Esophagus squamous epithelium (tissue), 4 donors: ENCODE data around the gene TMTC2.

ENCODE experiments used
- POLR2A ChIP-seq, 4 donors: fragments of 450-650 bp; IDR thresholded peaks; one replicate each; pipeline ENCODE4 v1.6.1; 2017; ENCODE audit warnings: antibody characterized with exemption in 4 of 4, mild to moderate bottlenecking in 4 of 4, moderate library complexity in 3 of 4
- TF ChIP-seq, protein P1 (sequence below), 6 experiments: fragments of 450-650 bp in 4 of 6; fragments of 200-600 bp in 2 of 6; sonication (generic) in 2 of 6; IDR thresholded peaks; one replicate each; pipeline ENCODE4 v1.5.1; 2016 to 2019; ENCODE audit warnings: antibody characterized with exemption in 6 of 6, mild to moderate bottlenecking in 4 of 6, moderate library complexity in 4 of 6

DNA sequence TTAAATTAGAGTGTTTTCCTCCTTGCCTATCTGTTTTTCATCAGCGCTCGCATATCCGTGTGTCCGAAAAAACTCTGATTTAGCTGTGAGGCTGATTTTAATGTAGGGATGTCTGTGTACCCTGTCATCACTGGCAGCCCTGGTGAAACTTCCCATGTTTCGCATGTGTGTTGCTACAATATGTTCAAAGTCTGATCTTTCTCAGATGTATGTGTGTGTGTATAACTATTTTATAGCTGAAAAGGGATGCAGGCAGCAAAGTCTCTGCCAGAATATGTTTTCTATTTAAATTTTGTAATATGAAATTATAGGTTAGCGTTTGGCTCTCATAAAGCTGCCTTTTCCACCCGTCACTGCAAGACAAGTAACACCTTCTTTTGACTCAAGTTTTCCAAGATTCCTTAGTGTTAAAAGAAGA, 154.8 kb downstream of the TMTC2 start:
- TF ChIP-seq, protein P1, sequence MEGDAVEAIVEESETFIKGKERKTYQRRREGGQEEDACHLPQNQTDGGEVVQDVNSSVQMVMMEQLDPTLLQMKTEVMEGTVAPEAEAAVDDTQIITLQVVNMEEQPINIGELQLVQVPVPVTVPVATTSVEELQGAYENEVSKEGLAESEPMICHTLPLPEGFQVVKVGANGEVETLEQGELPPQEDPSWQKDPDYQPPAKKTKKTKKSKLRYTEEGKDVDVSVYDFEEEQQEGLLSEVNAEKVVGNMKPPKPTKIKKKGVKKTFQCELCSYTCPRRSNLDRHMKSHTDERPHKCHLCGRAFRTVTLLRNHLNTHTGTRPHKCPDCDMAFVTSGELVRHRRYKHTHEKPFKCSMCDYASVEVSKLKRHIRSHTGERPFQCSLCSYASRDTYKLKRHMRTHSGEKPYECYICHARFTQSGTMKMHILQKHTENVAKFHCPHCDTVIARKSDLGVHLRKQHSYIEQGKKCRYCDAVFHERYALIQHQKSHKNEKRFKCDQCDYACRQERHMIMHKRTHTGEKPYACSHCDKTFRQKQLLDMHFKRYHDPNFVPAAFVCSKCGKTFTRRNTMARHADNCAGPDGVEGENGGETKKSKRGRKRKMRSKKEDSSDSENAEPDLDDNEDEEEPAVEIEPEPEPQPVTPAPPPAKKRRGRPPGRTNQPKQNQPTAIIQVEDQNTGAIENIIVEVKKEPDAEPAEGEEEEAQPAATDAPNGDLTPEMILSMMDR (IDR thresholded peaks at IDR 0.05) = no peak
- TF ChIP-seq POLR2A (IDR thresholded peaks at IDR 0.05) = no peak
